B cell (primary cell): Measurements from ENCODE around the gene TUBB4B. TPM values are rescaled to one million over a fixed set of nuclear protein-coding genes. Genes with fewer than 3 reads are reported as not detected.
A peak's percentile ranks its signal among the peaks of the same experiment; 100 is the strongest.

Experiments
- ATAC-seq: fragments of 200-7000 bp; cut with Tn5 transposase; one replicate; pipeline ENCODE4 v1.10.0; 2021; ENCODE audit warnings: low read depth, mild to moderate bottlenecking, moderate number of reproducible peaks, moderate library complexity
- CTCF ChIA-PET: fragments of 350-600 bp; sonication (Branson Sonifier 250); formaldehyde crosslinking; loops from one replicate; lab custom pipeline; 2021; ENCODE audit warnings: antibody characterized with exemption, inconsistent platforms; lab: Charles Lee
- POLR2A ChIA-PET: fragments of 350-600 bp; sonication (Branson Sonifier 250); formaldehyde crosslinking; loops from one replicate; lab custom pipeline; 2021; ENCODE audit warnings: antibody characterized with exemption; lab: Charles Lee
- DNase-seq: peaks from one replicate; pipeline ENCODE4 v3.0.0; 2013
- H2AFZ ChIP-seq: 2 replicates; pipeline ENCODE4 v1.6.1; 2012; ENCODE audit warnings: mild to moderate bottlenecking, low read depth, low read length; ENCODE audit not compliant: insufficient read depth, poor library complexity, severe bottlenecking
- H3K27ac ChIP-seq, 2 donors: 1 replicate in 1 of 2; 2 replicates in 1 of 2; pipeline ENCODE4 v1.5.1; 2012 to 2013; ENCODE audit warnings: low read length in 2 of 2, mild to moderate bottlenecking in 2 of 2, moderate library complexity in 1 of 2
- H3K27me3 ChIP-seq, 4 experiments: fragments of 200-600 bp in 1 of 4; sonication (generic) in 1 of 4; replicated peaks in 1 of 4; 1 replicate in 2 of 4; 2 replicates in 2 of 4; pipeline versions ENCODE4 v1.6.1 to v1.7.0; 2013 to 2016; ENCODE audit warnings: low read length in 3 of 4, mild to moderate bottlenecking in 2 of 4, mixed read lengths in 1 of 4, moderate library complexity in 1 of 4; ENCODE audit not compliant: insufficient read depth in 4 of 4, control insufficient read depth in 3 of 4; ENCODE audit errors: control extremely low read depth in 1 of 4
- H3K36me3 ChIP-seq, 2 experiments: replicated peaks in 1 of 2; 1 replicate in 1 of 2; 2 replicates in 1 of 2; pipeline versions ENCODE4 v1.6.1 to v1.7.1; 2013; ENCODE audit warnings: low read length in 1 of 2; ENCODE audit not compliant: insufficient read depth in 2 of 2, control insufficient read depth in 1 of 2; ENCODE audit errors: control extremely low read depth in 1 of 2, extremely low read depth in 1 of 2
- H3K4me1 ChIP-seq, 2 donors: fragments of 200-600 bp in 1 of 2; sonication (generic) in 1 of 2; 1 replicate in 1 of 2; 2 replicates in 1 of 2; pipeline versions ENCODE4 v1.5.1 to v1.6.1; 2013 to 2017; ENCODE audit warnings: low read length in 2 of 2; ENCODE audit not compliant: control insufficient read depth in 2 of 2, insufficient read depth in 2 of 2
- H3K4me2 ChIP-seq: replicated peaks from 2 replicates; pipeline ENCODE3; 2012; ENCODE audit warnings: mild to moderate bottlenecking, low read depth, low read length; ENCODE audit not compliant: poor library complexity, severe bottlenecking
- H3K4me3 ChIP-seq, 5 experiments: fragments of 200-600 bp in 1 of 5; sonication (generic) in 1 of 5; 1 replicate in 3 of 5; 2 replicates in 2 of 5; pipeline versions ENCODE4 v1.5.1 to v1.7.0; 2011 to 2016; ENCODE audit warnings: low read length in 4 of 5, mild to moderate bottlenecking in 4 of 5, low read depth in 2 of 5, control low read depth in 1 of 5, moderate library complexity in 1 of 5; ENCODE audit not compliant: insufficient read depth in 1 of 5; ENCODE audit errors: control extremely low read depth in 1 of 5, extremely low read depth in 1 of 5
- H3K79me2 ChIP-seq: fragments of 200-600 bp; sonication (generic); one replicate; pipeline ENCODE4 v1.6.0; 2016; ENCODE audit warnings: low read length; ENCODE audit not compliant: control insufficient read depth, insufficient read depth
- H3K9ac ChIP-seq: fragments of 200-600 bp; sonication (generic); 2 replicates; pipeline ENCODE4 v1.6.1; 2017; ENCODE audit warnings: mild to moderate bottlenecking, low read length, moderate library complexity
- H3K9me3 ChIP-seq, 3 donors: one replicate each; pipeline versions ENCODE4 v1.6.1 to v1.7.1; 2013; ENCODE audit warnings: low read length in 2 of 3; ENCODE audit not compliant: control insufficient read depth in 2 of 3, insufficient read depth in 1 of 3; ENCODE audit errors: control extremely low read depth in 1 of 3
- H4K20me1 ChIP-seq: 2 replicates; pipeline ENCODE4 v1.6.0; 2012; ENCODE audit warnings: mild to moderate bottlenecking, low read length; ENCODE audit not compliant: insufficient read depth, control insufficient read depth, poor library complexity, severe bottlenecking
- H3K27ac Mint-ChIP-seq: one replicate; pipeline ENCODE4 v1.8.0; 2021; ENCODE audit warnings: mixed read lengths
- H3K27me3 Mint-ChIP-seq: one replicate; pipeline ENCODE4 v1.8.0; 2021; ENCODE audit warnings: mixed read lengths
- H3K4me1 Mint-ChIP-seq: one replicate; pipeline ENCODE4 v1.8.0; 2021; ENCODE audit warnings: mixed read lengths
- H3K4me3 Mint-ChIP-seq: one replicate; pipeline ENCODE4 v1.8.0; 2021; ENCODE audit warnings: mixed read lengths
- H3K9me3 Mint-ChIP-seq: one replicate; pipeline ENCODE4 v1.8.0; 2022; ENCODE audit warnings: mixed read lengths; ENCODE audit not compliant: insufficient read depth
- EZH2 ChIP-seq: IDR thresholded peaks from 2 replicates; pipeline ENCODE4 v1.6.1; 2012; ENCODE audit warnings: borderline replicate concordance, low read depth, mild to moderate bottlenecking, moderate library complexity, low read length; ENCODE audit not compliant: insufficient read depth, poor library complexity, severe bottlenecking
- WGBS: methylation state at CpG from one replicate; pipeline ENCODE4 v1.1.5; 2013; ENCODE audit warnings: missing lambda C conversion rate; ENCODE audit not compliant: insufficient coverage; 5-methylcytosine and 5-hydroxymethylcytosine counted together
- intact Hi-C: fragments of 100-400 bp; cut with micrococcal nuclease; formaldehyde crosslinking; loops from one replicate; pipeline ENCODE4 v1.10.0; 2022
- polyA plus RNA-seq: library from polyadenylated mRNA; depleted of rRNA; stranded (reverse); fragments of >200 nt; gene quantifications from 2 replicates; pipeline ENCODE4 v1.2.3, GENCODE V29; 2012
- total RNA-seq, 2 donors: library from RNA; stranded (reverse); fragments of 120-200 nt in 1 of 2; gene quantifications; 1 replicate in 1 of 2; 2 replicates in 1 of 2; pipeline versions ENCODE4 v1.2.3 to v1.2.4, GENCODE V29; 2013 to 2022
- TF ChIP-seq, protein P1 (sequence below): fragments of 200-600 bp; IDR thresholded peaks from one replicate; pipeline ENCODE4 v1.8.0; 2022; ENCODE audit warnings: antibody characterized with exemption, mild to moderate bottlenecking

TUBB4B gene
- total and polyA plus RNA-seq, 2 donors (not counting 1 experiment from before 2014, with no cell fraction given), result 110 to 261 TPM

DNA sequence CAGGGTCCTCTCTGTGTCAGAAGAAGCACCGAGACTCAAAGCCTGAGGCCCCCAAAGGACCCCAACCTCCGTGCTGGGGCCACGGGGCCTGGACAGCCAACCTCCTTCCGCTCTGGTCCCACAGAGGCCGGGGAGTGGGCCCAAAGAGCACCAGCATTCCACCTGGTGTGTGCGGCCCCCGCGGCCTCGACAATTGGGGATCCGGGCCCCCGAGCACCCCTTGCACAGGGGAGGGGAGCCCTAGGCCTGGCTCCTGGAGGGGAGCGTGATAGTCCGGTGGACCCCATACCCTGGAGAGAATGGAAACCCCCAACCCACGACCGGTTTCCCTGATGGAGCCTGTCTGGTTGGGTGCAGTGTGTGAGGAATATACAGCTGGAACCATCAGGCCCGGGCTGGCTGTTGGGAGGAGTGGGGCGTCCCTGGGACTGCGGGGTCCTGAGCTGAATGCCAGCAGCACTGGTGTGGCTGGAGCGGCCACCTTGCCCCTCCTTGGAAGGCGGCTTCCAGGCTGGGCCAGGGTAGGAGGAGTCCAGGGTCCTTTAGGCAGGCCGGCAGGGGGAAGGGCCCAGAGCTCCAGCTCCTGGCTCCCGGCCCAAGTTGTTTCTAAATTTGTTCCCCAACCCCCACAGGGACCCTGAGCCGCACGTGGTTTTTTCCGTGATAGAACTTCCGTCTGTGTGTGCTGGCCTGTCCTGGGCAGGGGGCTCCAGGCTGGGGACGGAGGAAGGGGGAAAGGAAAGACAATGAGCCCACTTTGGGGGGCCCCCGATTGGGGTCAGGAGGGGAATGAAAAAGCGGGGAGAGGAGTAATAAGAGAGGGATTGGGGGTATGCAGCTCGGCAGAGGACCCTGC lies 35.6 kb downstream of the TUBB4B start:
- peaks cover 37% of the 10 kb centered on the region for H3K79me2 ChIP-seq
- H2AFZ ChIP-seq, result peak overlapping the region; percentile 65
- DNase-seq (peak; percentile 8), ATAC-seq (peak; percentile 16)
- H3K4me3 Mint-ChIP-seq, result peak overlapping the region; percentile 90
- POLR2A ChIA-PET, result interaction anchor here (0.6 to 1.5 kb wide), 7 partner anchors 9 to 149 kb away, joined by 3 to 7 read pairs (median 4); partner anchors contain the start of genes ANAPC2, EXD3, NOXA1 and SSNA1
- H3K9me3 ChIP-seq, result no peaks in the 10 kb centered on the region
- H3K27ac ChIP-seq, result peak overlapping the region; percentile 76 to 79
- peaks cover 24% of the 10 kb centered on the region for H4K20me1 ChIP-seq
- H3K9me3 Mint-ChIP-seq, result no peaks in the 10 kb centered on the region
- CTCF ChIA-PET, result interaction anchor here (0.8 to 1.9 kb wide), 7 partner anchors 9 to 40 kb away, joined by 3 to 7 read pairs (median 3); no protein-coding TSS in a partner anchor
- TF ChIP-seq EZH2, result no peak
- TF ChIP-seq, protein P1, sequence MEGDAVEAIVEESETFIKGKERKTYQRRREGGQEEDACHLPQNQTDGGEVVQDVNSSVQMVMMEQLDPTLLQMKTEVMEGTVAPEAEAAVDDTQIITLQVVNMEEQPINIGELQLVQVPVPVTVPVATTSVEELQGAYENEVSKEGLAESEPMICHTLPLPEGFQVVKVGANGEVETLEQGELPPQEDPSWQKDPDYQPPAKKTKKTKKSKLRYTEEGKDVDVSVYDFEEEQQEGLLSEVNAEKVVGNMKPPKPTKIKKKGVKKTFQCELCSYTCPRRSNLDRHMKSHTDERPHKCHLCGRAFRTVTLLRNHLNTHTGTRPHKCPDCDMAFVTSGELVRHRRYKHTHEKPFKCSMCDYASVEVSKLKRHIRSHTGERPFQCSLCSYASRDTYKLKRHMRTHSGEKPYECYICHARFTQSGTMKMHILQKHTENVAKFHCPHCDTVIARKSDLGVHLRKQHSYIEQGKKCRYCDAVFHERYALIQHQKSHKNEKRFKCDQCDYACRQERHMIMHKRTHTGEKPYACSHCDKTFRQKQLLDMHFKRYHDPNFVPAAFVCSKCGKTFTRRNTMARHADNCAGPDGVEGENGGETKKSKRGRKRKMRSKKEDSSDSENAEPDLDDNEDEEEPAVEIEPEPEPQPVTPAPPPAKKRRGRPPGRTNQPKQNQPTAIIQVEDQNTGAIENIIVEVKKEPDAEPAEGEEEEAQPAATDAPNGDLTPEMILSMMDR, result no peak
- intact Hi-C loops, result loop anchor here (1.0 kb wide), 2 partner anchors 21 to 44 kb away; partner anchors contain the start of gene NELFB
- H3K27me3 ChIP-seq, result no peaks in the 10 kb centered on the region
- peaks cover 0 to 12% of the 10 kb centered on the region in 2 experiments for H3K36me3 ChIP-seq
- no peaks in the 10 kb centered on the region for H3K27me3 Mint-ChIP-seq
- H3K4me1 Mint-ChIP-seq, result peaks cover 38% of the 10 kb centered on the region
- peak overlapping the region; percentile 12 to 88 (median 82) for H3K4me3 ChIP-seq
- 45% methylated on average over 25 of the region's 30 CpGs for WGBS
- peak overlapping the region; percentile 100 for H3K4me2 ChIP-seq
- H3K27ac Mint-ChIP-seq, result peak overlapping the region; percentile 93
- peaks cover 30 to 54% of the 10 kb centered on the region in 2 donors for H3K4me1 ChIP-seq
- peak overlapping the region; percentile 83 for H3K9ac ChIP-seq
